ENCODE data around the gene SPRTN. TPM values are rescaled to one million over a fixed set of nuclear protein-coding genes. Genes with fewer than 3 reads are reported as not detected.

SPRTN gene
- total and polyA plus RNA-seq, 3 donors from 2014 or later = 26.4 to 34.9 (median 30.2) TPM

DNA sequence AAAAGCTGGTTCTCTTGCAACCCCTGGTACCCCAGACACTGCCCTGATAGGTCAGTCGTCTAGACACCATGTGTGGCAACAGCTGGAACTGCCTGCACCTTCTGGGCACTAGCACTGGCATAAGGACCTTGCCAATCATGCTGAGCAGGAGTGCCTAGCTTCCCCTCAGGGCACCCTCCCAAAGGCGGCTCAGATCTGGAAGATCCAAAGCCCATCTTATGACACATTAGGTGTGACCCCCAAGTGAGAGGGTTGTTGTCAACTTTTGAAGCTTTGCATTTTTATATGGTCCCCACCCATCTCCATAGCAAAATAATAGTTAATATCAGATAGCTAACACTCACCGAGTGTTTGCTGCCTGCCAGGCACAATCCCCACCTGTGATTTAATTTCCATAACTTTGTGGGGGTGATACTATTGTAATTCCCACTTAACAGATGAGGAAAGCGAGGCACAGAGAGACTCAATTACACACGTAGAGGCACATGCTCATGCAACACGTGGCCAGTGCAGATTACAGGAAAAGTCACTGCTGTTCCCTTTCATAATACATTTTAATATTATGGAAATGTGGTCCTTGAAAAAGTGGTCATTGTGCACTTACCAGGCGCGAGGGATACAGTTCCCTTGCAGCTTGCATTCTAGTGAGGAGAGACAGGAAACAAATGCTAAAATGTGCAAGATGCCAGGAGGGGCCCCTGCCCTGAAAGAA, 26.2 kb upstream of the SPRTN start:
- 82 to 87% methylated on average over 8 of the region's 8 CpGs for WGBS, 2 donors
- no peaks in the 10 kb centered on the region for H3K4me1 ChIP-seq
- H3K27me3 ChIP-seq = no peaks in the 10 kb centered on the region
- no peak for DNase-seq
- no peaks in the 10 kb centered on the region for H3K36me3 ChIP-seq (ENCODE audit: low read depth, missing control alignments)
- H3K27ac ChIP-seq = no peak overlapping the region
- intact Hi-C loops (cut with DNase I; ENCODE audit: low total_unique reads) = no loop called here
- TF ChIP-seq, protein P1, sequence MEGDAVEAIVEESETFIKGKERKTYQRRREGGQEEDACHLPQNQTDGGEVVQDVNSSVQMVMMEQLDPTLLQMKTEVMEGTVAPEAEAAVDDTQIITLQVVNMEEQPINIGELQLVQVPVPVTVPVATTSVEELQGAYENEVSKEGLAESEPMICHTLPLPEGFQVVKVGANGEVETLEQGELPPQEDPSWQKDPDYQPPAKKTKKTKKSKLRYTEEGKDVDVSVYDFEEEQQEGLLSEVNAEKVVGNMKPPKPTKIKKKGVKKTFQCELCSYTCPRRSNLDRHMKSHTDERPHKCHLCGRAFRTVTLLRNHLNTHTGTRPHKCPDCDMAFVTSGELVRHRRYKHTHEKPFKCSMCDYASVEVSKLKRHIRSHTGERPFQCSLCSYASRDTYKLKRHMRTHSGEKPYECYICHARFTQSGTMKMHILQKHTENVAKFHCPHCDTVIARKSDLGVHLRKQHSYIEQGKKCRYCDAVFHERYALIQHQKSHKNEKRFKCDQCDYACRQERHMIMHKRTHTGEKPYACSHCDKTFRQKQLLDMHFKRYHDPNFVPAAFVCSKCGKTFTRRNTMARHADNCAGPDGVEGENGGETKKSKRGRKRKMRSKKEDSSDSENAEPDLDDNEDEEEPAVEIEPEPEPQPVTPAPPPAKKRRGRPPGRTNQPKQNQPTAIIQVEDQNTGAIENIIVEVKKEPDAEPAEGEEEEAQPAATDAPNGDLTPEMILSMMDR (IDR thresholded peaks at IDR 0.05) = no peak
- TF ChIP-seq POLR2A (IDR thresholded peaks at IDR 0.05) = no peak
- no peaks in the 10 kb centered on the region for H3K9me3 ChIP-seq
- H3K4me3 ChIP-seq = no peak overlapping the region

DNA sequence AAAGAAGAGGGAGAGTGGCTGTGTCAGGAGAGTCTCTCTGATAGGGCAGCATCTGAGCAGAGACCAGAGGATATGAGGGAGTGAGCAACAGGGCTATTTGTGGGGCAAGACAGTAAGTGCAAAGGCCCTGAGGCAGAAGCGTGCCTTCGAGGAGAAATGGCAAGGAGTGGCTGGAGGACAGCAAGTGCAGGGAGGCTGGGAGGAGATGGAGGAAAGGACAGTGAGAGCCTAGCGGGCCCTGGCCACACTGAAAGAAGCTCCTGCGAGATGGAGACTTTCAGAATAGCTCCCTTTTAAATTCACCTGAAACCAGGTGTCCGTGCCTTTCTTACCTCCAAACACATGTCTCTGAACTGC, 25.7 kb upstream of the SPRTN start:
- no peak for DNase-seq
- intact Hi-C loops (cut with DNase I; ENCODE audit: low total_unique reads) = no loop called here

DNA sequence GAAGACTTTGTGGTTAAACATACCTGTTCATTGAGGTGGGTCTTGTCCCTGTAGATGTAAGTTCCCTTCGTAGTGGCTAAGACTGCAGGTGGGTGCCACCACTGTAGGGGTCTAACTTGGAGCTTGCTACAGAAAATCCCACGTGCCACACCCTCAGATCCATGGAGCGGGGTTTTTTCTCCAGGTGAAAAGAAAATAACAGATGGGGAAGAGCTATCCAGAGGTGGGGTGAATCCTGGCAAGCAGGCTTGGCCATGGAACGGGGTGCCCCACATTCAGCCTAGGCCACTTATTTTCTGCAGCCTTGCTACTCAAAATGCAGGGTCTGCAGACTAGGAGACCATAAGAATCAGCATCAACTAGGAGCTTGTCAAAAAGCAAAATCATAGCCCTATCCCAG, 24.4 kb upstream of the SPRTN start:
- H3K4me3 ChIP-seq = no peak overlapping the region
- no peaks in the 10 kb centered on the region for H3K9me3 ChIP-seq
- no peak for DNase-seq
- no peak overlapping the region for H3K27ac ChIP-seq
- whole genome bisulfite sequencing, 2 donors = 87 to 95% methylated on average over 4 of the region's 4 CpGs
- H3K27me3 ChIP-seq = no peaks in the 10 kb centered on the region
- no peaks in the 10 kb centered on the region for H3K4me1 ChIP-seq
- H3K36me3 ChIP-seq (ENCODE audit: low read depth, missing control alignments) = no peaks in the 10 kb centered on the region
- TF ChIP-seq, protein P1 (IDR thresholded peaks at IDR 0.05) = no peak
- no peak for TF ChIP-seq POLR2A (IDR thresholded peaks at IDR 0.05)
- intact Hi-C loops (cut with DNase I; ENCODE audit: low total_unique reads) = no loop called here

More for the DNA sequence above, 25.7 kb upstream of the SPRTN start:
- H3K4me3 ChIP-seq = no peak overlapping the region
- WGBS, 2 donors = 90 to 95% methylated on average over 5 of the region's 5 CpGs
- H3K9me3 ChIP-seq = no peaks in the 10 kb centered on the region
- H3K4me1 ChIP-seq = no peaks in the 10 kb centered on the region
- no peaks in the 10 kb centered on the region for H3K27me3 ChIP-seq
- H3K36me3 ChIP-seq (ENCODE audit: low read depth, missing control alignments) = no peaks in the 10 kb centered on the region
- TF ChIP-seq, protein P1 (IDR thresholded peaks at IDR 0.05) = no peak
- H3K27ac ChIP-seq = no peak overlapping the region

DNA sequence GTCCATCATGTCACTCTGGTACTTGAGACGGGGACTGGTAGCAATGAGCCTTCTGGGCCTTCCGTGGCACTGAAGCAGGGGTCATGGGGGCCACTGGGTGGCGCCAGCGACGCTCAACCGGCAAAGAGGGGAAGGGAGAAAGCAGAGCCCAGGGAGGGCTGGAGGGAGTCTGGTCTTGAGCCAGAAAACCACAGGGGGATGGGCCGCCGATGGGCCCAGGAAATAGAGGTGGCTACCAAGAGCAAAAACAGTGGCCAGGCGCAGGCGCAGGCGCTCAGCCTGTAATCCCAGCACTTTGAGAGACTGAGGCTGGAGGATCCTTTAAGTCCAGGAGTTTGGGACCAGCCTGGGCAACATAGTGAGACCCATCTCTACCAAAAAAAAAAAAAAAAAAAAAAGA, 22.2 kb upstream of the SPRTN start:
- H3K9me3 ChIP-seq = no peaks in the 10 kb centered on the region
- WGBS, 2 donors = 32 to 34% methylated on average over 11 of the region's 11 CpGs
- H3K4me1 ChIP-seq = no peaks in the 10 kb centered on the region
- peak; percentile 48 for DNase-seq
- no peak for TF ChIP-seq POLR2A (IDR thresholded peaks at IDR 0.05)
- TF ChIP-seq, protein P1 (IDR thresholded peaks at IDR 0.05) = peak in 1 of 3 experiments; percentile 27
- H3K27ac ChIP-seq = no peak overlapping the region
- no peaks in the 10 kb centered on the region for H3K27me3 ChIP-seq
- intact Hi-C loops (cut with DNase I; ENCODE audit: low total_unique reads) = no loop called here
- no peak overlapping the region for H3K4me3 ChIP-seq
- no peaks in the 10 kb centered on the region for H3K36me3 ChIP-seq (ENCODE audit: low read depth, missing control alignments)
